Retinal pigment epithelial cell (primary cell): ENCODE data around the gene WNT11.

Source experiments
- DNase-seq: peaks from one replicate; pipeline ENCODE4 v3.0.0-alpha.2; 2010; ENCODE audit warnings: low read depth
- H3K4me3 ChIP-seq: 2 replicates; pipeline ENCODE4 v1.5.1; 2011; ENCODE audit warnings: mild to moderate bottlenecking, low read length, control low read depth, moderate library complexity
- TF ChIP-seq, protein P1 (sequence below): conservative IDR thresholded peaks from 2 replicates; pipeline ENCODE4 v1.5.1; 2011; ENCODE audit warnings: low read depth, low read length, control low read depth, inconsistent platforms

Gene WNT11

DNA sequence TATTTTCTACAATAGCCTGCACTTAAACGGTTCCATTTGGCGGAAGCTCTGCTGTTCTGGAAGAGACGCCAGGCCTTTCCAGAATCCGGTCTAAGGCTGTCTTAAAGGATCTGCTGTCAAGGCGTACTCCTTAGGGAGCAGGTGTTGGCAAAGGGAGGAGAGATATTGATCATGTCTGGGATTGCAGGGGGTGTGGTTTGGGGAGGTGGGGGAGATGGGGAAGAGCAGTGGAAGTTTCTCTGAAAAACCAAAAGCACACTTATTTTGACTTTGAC lies 22.5 kb upstream of the WNT11 start:
- TF ChIP-seq, protein P1, sequence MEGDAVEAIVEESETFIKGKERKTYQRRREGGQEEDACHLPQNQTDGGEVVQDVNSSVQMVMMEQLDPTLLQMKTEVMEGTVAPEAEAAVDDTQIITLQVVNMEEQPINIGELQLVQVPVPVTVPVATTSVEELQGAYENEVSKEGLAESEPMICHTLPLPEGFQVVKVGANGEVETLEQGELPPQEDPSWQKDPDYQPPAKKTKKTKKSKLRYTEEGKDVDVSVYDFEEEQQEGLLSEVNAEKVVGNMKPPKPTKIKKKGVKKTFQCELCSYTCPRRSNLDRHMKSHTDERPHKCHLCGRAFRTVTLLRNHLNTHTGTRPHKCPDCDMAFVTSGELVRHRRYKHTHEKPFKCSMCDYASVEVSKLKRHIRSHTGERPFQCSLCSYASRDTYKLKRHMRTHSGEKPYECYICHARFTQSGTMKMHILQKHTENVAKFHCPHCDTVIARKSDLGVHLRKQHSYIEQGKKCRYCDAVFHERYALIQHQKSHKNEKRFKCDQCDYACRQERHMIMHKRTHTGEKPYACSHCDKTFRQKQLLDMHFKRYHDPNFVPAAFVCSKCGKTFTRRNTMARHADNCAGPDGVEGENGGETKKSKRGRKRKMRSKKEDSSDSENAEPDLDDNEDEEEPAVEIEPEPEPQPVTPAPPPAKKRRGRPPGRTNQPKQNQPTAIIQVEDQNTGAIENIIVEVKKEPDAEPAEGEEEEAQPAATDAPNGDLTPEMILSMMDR, result no peak
- no peak overlapping the region for H3K4me3 ChIP-seq
- no peak for DNase-seq

GRCh38 chr11:76228071-76228874 lies 22.0 kb upstream of the WNT11 start:
- TF ChIP-seq, protein P1, result no peak

DNA sequence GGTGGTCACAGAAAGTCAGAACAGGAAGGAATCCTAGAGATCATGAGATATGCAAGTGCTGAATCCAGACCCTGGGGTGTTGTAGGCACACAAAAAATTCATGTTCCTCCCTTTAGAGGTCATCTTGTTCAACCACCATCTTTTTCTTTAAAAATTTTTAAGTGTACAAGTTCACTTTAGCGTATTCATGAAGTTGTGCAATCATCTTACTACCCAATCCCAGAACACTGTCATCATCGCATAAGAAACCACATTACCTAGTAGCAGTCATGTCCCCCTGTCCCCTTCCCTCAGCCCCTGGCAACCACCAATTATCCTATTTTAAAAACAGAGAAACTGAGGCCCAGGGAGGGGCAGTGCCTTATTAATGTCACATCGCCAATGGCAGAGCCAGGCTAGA lies 20.3 kb upstream of the WNT11 start:
- no peak overlapping the region for H3K4me3 ChIP-seq
- no peak for DNase-seq
- TF ChIP-seq, protein P1, result no peak

More at GRCh38 chr11:76228071-76228874, 22.0 kb upstream of the WNT11 start:
- no peak overlapping the region for H3K4me3 ChIP-seq
- no peak for DNase-seq

DNA sequence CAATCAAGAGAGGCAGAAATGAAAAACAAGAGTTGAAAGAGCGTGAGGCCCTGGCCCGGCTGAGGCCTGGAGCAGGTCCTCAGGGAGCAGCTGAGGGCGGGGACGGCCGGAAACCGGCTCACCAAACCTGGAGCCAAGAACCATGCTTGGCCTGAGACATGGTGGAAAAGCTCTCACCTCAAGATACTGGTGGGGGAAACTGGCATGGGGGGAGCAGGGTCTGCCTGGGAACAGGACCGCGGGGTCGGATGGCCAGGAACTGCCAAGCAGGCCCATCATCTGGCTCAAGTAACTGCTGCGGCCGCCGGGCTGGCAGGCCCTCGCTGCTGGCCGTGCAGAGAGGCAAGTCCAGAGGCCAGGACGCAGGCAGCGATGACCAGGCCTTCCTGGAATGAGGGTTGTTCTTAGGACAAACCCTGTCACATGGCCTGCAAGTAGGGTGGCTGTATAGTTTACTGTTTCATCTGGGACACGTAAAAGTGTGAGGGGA lies 18.9 kb upstream of the WNT11 start:
- DNase-seq, result no peak
- no peak overlapping the region for H3K4me3 ChIP-seq
- TF ChIP-seq, protein P1, result no peak

GRCh38 chr11:76224461-76225121 lies 18.3 kb upstream of the WNT11 start:
- TF ChIP-seq, protein P1, result no peak
- no peak for DNase-seq
- no peak overlapping the region for H3K4me3 ChIP-seq

DNA sequence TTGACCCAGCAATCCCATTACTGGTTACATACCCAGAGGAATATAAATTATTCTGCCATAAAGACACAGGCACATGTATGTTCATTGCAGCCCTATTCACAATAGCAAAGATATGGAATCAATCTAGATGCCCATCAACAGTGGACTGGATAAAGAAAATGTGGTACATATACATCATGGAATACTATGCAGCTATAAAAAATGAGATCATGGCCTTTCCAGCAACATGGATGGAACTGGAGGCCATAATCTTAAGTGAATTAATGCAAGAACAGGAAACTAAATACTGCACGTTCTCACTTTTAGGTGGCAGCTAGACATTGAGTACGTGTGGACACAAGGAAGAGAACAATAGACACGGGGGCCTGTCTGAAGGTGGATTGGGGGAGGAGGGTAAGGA lies 15.1 kb upstream of the WNT11 start:
- no peak overlapping the region for H3K4me3 ChIP-seq
- TF ChIP-seq, protein P1, result no peak
- no peak for DNase-seq

DNA sequence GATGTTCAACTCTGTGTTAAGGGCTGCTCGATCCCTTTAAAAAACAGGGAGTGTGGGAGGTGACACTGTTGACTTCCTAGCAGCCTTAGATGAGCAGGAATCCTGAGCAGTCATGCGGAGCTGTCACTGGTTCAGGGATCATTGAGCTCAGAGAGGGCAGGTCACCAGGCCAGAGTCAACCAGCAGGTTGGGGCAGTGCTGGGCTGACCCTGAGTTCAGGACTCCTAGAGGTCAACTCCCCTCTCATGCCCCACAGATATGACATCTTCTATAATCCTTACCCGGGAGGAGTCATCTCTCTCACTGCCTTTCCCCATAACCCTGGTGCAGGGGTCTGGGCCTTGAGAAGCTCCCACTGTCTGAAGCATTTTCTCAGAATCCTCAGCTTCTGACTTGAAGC lies 12.9 kb upstream of the WNT11 start:
- no peak overlapping the region for H3K4me3 ChIP-seq
- TF ChIP-seq, protein P1, result no peak
- no peak for DNase-seq
